ENCODE results near the gene GRPEL2. TPM values are rescaled to one million over a fixed set of nuclear protein-coding genes. Genes with fewer than 3 reads are reported as not detected.

The GRPEL2 gene
- total and polyA plus RNA-seq, 2 of the 8 experiments (the other 6 are each of a cell fraction or from before 2014, with no cell fraction given) = 11.2 to 52.2 TPM

DNA sequence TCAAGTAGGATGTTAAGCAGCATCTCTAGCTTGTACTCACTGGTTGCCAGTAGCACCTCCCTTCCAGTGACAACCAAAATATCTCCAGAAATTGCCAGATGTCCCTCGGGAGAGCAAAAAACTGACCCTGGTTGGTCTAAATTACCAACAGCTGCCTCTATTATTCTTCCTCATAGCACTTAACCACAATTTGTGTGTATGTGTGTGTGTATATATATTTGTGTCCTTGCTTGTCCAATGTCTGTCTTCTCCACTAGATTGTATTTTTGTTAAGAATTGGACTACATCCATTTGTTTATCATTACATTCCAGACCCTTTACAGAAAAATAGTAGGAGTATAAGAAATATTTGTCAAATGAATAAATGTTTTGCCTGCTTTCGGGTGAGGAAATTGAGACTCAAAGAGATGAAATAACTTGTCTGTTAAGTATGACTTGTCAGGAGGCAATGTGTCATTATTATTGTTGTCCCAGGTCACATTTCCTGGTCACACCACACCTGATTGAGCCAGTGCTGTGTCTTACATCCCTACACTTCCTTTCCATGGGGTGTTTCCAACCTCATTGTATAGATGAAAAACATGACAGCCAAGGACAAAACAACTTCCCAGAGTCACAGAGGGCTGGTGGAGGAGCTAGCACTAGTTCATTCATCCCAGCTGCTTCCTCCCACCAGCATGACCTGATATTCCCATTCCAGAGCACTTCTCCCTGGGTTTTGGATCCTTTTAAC lies 11.4 kb upstream of the GRPEL2 start (continued):
- TF ChIP-seq, protein P1, sequence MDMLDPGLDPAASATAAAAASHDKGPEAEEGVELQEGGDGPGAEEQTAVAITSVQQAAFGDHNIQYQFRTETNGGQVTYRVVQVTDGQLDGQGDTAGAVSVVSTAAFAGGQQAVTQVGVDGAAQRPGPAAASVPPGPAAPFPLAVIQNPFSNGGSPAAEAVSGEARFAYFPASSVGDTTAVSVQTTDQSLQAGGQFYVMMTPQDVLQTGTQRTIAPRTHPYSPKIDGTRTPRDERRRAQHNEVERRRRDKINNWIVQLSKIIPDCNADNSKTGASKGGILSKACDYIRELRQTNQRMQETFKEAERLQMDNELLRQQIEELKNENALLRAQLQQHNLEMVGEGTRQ (IDR thresholded peaks at IDR 0.05; ENCODE audit: low read length) = no peak
- TF ChIP-seq EP300 (IDR thresholded peaks at IDR 0.05; ENCODE audit: borderline replicate concordance in 1 of 2, low read depth in 2 of 2, low read length in 2 of 2) (no peak), PHF8 (conservative IDR thresholded peaks at IDR 0.05; ENCODE audit: low read depth, low read length) (no peak)

All from H1 (cell line).